HCT116 (cell line): ENCODE measurements around the gene FAM110D.

Experiments
- CBX3 ChIP-seq: IDR thresholded peaks from 2 replicates; pipeline ENCODE4 v1.6.1; 2012; ENCODE audit warnings: low read depth
- CEBPB ChIP-seq: IDR thresholded peaks from 2 replicates; pipeline ENCODE4 v1.6.1; 2012; ENCODE audit warnings: low read depth
- CTCF ChIP-seq, 3 experiments: fragments of 200-600 bp in 1 of 3; sonication (generic) in 1 of 3; IDR thresholded peaks in 2 of 3; conservative IDR thresholded peaks in 1 of 3; 2 replicates each; pipeline ENCODE4 v1.5.1; 2012 to 2017; ENCODE audit warnings: low read depth in 2 of 3, low read length in 2 of 3, antibody characterized with exemption in 1 of 3, borderline replicate concordance in 1 of 3, control low read depth in 1 of 3, mild to moderate bottlenecking in 1 of 3, mixed read lengths in 1 of 3, mixed run types in 1 of 3, moderate library complexity in 1 of 3; ENCODE audit not compliant: insufficient read depth in 1 of 3
- EGR1 ChIP-seq: IDR thresholded peaks from 2 replicates; pipeline ENCODE4 v1.6.1; 2012; ENCODE audit warnings: low read depth
- EZH2phosphoT487 ChIP-seq: fragments of 200-600 bp; IDR thresholded peaks from 2 replicates; pipeline ENCODE4 v1.6.1; 2018; ENCODE audit warnings: antibody characterized with exemption, borderline replicate concordance
- FOSL1 ChIP-seq: IDR thresholded peaks from 2 replicates; pipeline ENCODE4 v1.6.1; 2012; ENCODE audit warnings: low read depth
- JUND ChIP-seq: IDR thresholded peaks from 2 replicates; pipeline ENCODE4 v1.6.1; 2012
- MAX ChIP-seq: IDR thresholded peaks from 2 replicates; pipeline ENCODE4 v1.6.1; 2012
- POLR2A ChIP-seq: IDR thresholded peaks from 2 replicates; pipeline ENCODE4 v1.7.0; 2011; ENCODE audit warnings: borderline replicate concordance; ENCODE audit not compliant: insufficient read depth, insufficient read length; ENCODE audit errors: extremely low read depth
- POLR2AphosphoS5 ChIP-seq: IDR thresholded peaks from 2 replicates; pipeline ENCODE4 v1.6.1; 2011; ENCODE audit warnings: mild to moderate bottlenecking, low read depth, low read length, moderate library complexity
- RAD21 ChIP-seq: IDR thresholded peaks from 2 replicates; pipeline ENCODE4 v1.6.1; 2012; ENCODE audit warnings: low read depth, mild to moderate bottlenecking
- REST ChIP-seq: IDR thresholded peaks from 2 replicates; pipeline ENCODE4 v1.6.1; 2012; ENCODE audit warnings: low read depth
- SIN3A ChIP-seq: IDR thresholded peaks from 2 replicates; pipeline ENCODE4 v1.6.1; 2012; ENCODE audit warnings: low read depth
- SP1 ChIP-seq: IDR thresholded peaks from 2 replicates; pipeline ENCODE4 v1.6.1; 2012; ENCODE audit warnings: low read depth

- no peak for TF ChIP-seq EGR1
- TF ChIP-seq CTCF (IDR thresholded peaks at IDR 0.05 in 2 of 3, conservative IDR thresholded peaks at IDR 0.05 in 1 of 3; ENCODE audit: borderline replicate concordance in 1 of 3, insufficient read depth in 1 of 3, low read depth in 2 of 3, low read length in 2 of 3) = no peak
- TF ChIP-seq CBX3 = no peak
- no peak for TF ChIP-seq POLR2AphosphoS5
- no peak for TF ChIP-seq SP1
- no peak for TF ChIP-seq JUND
- no peak for TF ChIP-seq MAX
- no peak for TF ChIP-seq CEBPB
- no peak for TF ChIP-seq POLR2A
- no peak for TF ChIP-seq RAD21
- TF ChIP-seq EZH2phosphoT487 = no peak
- no peak for TF ChIP-seq SIN3A
- no peak for TF ChIP-seq REST
- no peak for TF ChIP-seq FOSL1
These were observed 4.8 kb downstream of the FAM110D start for GRCh38 chr1:26163684-26164035.
